LNCAP (cell line): ENCODE results near the gene NEK7.

Experiments
- TF ChIP-seq, protein P1 (sequence below): fragments of 450-650 bp; IDR thresholded peaks from 2 replicates; pipeline ENCODE4 v1.5.1; 2017; ENCODE audit warnings: mild to moderate bottlenecking

The NEK7 gene

GRCh38 chr1:198174297-198174696 lies 17.5 kb downstream of the NEK7 start:
- TF ChIP-seq, protein P1, sequence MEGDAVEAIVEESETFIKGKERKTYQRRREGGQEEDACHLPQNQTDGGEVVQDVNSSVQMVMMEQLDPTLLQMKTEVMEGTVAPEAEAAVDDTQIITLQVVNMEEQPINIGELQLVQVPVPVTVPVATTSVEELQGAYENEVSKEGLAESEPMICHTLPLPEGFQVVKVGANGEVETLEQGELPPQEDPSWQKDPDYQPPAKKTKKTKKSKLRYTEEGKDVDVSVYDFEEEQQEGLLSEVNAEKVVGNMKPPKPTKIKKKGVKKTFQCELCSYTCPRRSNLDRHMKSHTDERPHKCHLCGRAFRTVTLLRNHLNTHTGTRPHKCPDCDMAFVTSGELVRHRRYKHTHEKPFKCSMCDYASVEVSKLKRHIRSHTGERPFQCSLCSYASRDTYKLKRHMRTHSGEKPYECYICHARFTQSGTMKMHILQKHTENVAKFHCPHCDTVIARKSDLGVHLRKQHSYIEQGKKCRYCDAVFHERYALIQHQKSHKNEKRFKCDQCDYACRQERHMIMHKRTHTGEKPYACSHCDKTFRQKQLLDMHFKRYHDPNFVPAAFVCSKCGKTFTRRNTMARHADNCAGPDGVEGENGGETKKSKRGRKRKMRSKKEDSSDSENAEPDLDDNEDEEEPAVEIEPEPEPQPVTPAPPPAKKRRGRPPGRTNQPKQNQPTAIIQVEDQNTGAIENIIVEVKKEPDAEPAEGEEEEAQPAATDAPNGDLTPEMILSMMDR, result no peak

DNA sequence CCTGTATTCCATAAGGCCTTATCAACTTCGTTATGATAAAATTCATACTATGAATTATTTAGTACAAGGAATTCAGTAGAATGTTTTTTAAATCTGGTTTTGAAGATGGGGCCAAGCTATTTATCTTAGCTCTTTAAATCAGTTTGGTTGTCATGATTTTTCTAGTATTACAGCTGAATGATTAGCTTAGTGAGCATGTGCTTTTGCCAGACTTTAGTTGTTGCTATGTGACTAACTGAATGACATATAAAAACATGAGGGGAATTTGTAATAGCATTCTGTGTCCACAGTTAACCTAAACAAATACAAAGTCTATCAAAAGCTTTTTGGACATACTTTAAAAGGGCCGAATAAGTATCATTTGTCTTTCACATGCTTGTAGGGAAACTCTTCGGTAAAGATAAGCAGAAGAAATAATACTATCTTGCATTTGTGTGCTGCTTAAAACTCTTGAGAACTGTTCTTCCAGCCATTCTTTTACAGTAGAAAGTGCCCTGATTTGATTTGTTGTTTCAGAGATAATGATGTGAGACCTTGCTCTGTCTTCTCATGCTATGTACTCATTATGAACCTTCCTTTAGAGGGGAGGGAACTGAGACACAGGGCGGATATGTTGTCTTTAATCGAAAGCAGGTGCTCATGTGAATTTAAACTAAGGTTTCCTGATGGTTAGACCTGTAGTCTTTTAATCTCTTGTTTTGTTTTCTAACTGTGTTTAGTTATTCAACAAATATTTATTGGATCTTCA lies 18.8 kb downstream of the NEK7 start:
- TF ChIP-seq, protein P1, result no peak

DNA sequence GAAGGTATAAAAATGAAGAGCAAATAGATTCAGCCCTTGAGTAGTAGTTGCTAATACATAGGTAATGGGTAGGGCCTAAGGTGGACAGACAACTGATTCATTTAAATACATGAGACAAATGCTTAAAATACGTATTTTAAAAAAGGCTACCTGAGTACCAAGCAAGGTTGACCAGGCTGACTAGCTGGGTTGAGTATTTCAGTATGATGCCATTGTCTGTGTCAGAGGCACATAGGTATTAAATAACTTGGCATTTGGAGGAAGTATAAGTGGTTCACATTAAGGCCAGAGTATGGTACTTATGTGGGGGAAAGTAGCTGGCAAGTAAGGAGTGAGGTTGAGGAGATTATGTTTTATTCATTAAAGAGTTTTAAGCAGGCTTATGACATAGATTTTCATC lies 19.4 kb downstream of the NEK7 start:
- TF ChIP-seq, protein P1, result no peak

GRCh38 chr1:198177546-198177945 lies 20.7 kb downstream of the NEK7 start:
- TF ChIP-seq, protein P1, result no peak

DNA sequence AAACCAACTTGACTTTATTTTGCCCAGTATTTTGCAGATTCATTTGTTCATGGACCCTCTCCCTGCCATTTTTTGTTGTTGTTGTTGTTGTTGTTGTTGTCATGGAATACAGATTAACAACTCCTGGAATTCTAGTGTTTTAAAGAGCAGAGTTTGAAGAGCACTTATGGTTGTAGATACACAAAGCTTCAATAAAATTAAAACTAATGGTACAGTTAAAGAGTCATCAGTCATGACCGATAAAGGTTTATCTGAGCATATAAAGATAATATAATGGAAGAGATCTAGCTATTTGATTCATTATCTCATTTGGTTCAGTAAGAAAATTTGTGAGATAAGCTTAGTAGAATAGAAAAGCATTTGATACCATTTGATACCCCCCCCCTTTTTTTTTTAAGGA lies 21.8 kb downstream of the NEK7 start:
- TF ChIP-seq, protein P1, result no peak

GRCh38 chr1:198179556-198179981 lies 22.8 kb downstream of the NEK7 start:
- TF ChIP-seq, protein P1, result no peak

DNA sequence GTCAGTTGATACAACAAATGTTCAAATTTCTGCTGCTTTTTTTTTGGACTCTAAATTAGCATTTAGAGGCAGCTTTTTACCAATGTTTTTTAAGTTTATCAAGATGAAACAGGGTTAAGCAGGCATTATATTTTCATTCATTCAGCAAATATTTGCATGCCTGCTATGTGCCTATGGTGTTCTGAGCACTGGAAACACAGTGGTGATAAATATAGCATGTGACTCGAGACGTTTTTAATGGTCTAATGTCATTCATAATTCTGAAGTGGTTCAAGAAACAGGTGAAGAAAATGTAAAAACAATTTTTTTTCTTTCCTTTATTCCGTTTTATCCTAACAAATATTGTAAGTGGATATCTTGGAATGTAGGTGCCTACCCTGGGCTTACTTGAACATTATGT lies 26.8 kb downstream of the NEK7 start:
- TF ChIP-seq, protein P1, result no peak

DNA sequence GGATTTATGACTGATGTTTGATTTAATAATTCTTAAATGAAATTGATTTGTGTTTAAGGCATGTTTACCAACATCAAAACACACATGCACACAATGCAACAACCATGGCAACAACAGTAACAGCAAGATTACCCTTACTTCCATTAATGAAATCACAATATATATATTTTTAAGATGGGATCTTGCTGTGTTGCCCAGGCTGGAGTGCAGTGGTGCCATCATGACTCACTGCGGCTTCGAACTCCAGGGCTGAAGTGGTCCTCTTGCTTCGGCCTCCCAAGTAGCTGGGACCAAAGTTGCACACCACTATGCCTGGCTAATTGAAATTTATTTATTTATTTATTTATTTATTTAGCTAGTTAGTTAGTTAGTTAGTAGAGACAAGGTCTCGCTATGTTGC lies 27.7 kb downstream of the NEK7 start:
- TF ChIP-seq, protein P1, result no peak
